HepG2 (cell line): ENCODE measurements around the gene SLC35B2. TPM values are rescaled to one million over a fixed set of nuclear protein-coding genes. Genes with fewer than 3 reads are reported as not detected.

Experiments used
- EEA1 ChIP-seq: sonication (generic); formaldehyde crosslinking; IDR thresholded peaks from 2 replicates; pipeline ENCODE4 v1.5.1; 2020; ENCODE audit warnings: mild to moderate bottlenecking, missing genetic modification reagents, borderline replicate concordance
- EHMT2 ChIP-seq: fragments of 200-600 bp; sonication (generic); IDR thresholded peaks from 2 replicates; pipeline ENCODE4 v1.7.0; 2017; ENCODE audit warnings: antibody characterized with exemption, low read depth, low read length, borderline replicate concordance
- GATAD2A ChIP-seq: IDR thresholded peaks from 2 replicates; pipeline ENCODE4 v1.6.1; 2016
- GTF2F1 ChIP-seq: fragments of 150-350 bp; IDR thresholded peaks from 2 replicates; pipeline ENCODE4 v1.6.1; 2014; ENCODE audit warnings: low read length
- HCFC1 ChIP-seq: fragments of 150-350 bp; IDR thresholded peaks from 2 replicates; pipeline ENCODE4 v1.6.1; 2014; ENCODE audit warnings: low read depth, low read length
- PTBP1 ChIP-seq: fragments of 200-400 bp; formaldehyde crosslinking; IDR thresholded peaks from 2 replicates; pipeline ENCODE4 v1.6.1; 2018; ENCODE audit warnings: low read length, low read depth; ENCODE audit not compliant: poor library complexity, severe bottlenecking
- RCOR2 ChIP-seq: IDR thresholded peaks from 2 replicates; pipeline ENCODE4 v1.6.1; 2016; ENCODE audit warnings: missing biosample characterization, missing genetic modification reagents
- REL ChIP-seq: sonication (generic); formaldehyde crosslinking; conservative IDR thresholded peaks from 2 replicates; pipeline ENCODE4 v1.8.0; 2022; ENCODE audit warnings: mild to moderate bottlenecking, missing genetic modification reagents, moderate library complexity
- TARDBP ChIP-seq: sonication (generic); formaldehyde crosslinking; IDR thresholded peaks from 2 replicates; pipeline ENCODE4 v1.8.0; 2022; ENCODE audit warnings: mild to moderate bottlenecking, missing genetic modification reagents
- ZEB1 ChIP-seq: IDR thresholded peaks from 2 replicates; pipeline ENCODE4 v1.6.1; 2012; ENCODE audit warnings: mild to moderate bottlenecking, low read depth, inconsistent platforms; ENCODE audit not compliant: insufficient replicate concordance
- ZMYM2 ChIP-seq: sonication (generic); formaldehyde crosslinking; IDR thresholded peaks from 2 replicates; pipeline ENCODE4 v1.8.0; 2022; ENCODE audit warnings: mild to moderate bottlenecking, missing genetic modification reagents
- ZNF143 ChIP-seq: sonication (generic); formaldehyde crosslinking; IDR thresholded peaks from 2 replicates; pipeline ENCODE4 v1.4.0; 2020; ENCODE audit warnings: missing genetic modification reagents
- ZNF563 ChIP-seq: sonication (generic); formaldehyde crosslinking; IDR thresholded peaks from 2 replicates; pipeline ENCODE4 v1.8.0; 2022; ENCODE audit warnings: mild to moderate bottlenecking, moderate library complexity, missing genetic modification reagents
- ZNF616 ChIP-seq: sonication (generic); formaldehyde crosslinking; IDR thresholded peaks from 2 replicates; pipeline ENCODE4 v1.5.0; 2020; ENCODE audit warnings: low read depth, mild to moderate bottlenecking, missing genetic modification reagents
- ZZZ3 ChIP-seq: sonication (generic); formaldehyde crosslinking; IDR thresholded peaks from 2 replicates; pipeline ENCODE4 v1.4.0; 2020; ENCODE audit warnings: missing genetic modification reagents, mild to moderate bottlenecking, borderline replicate concordance
- polyA plus RNA-seq, 8 experiments: library from polyadenylated mRNA; depleted of rRNA in 3 of 8; stranded (reverse) in 7 of 8; unstranded in 1 of 8; fragments of >200 nt; fragmentation: Illumina TruSeq in 4 of 8; extraction: Trizol in 4 of 8; gene quantifications; 2 replicates each; pipeline versions ENCODE4 v1.2.1 to v1.2.3, GENCODE V29; 2011 to 2016; ENCODE audit warnings: low read depth in 4 of 8, missing spikeins in 1 of 8, mixed read lengths in 1 of 8; ENCODE audit not compliant: insufficient read depth in 1 of 8
- total RNA-seq, 5 experiments: library from RNA; depleted of rRNA; stranded (reverse); fragments of >200 nt; fragmentation: Illumina TruSeq; extraction: Trizol; gene quantifications; 2 replicates each; pipeline ENCODE4 v1.2.3, GENCODE V29; 2016; ENCODE audit warnings: low read depth in 1 of 5
- TF ChIP-seq, protein P1 (sequence below): sonication (generic); formaldehyde crosslinking; IDR thresholded peaks from 2 replicates; pipeline ENCODE4; 2020; ENCODE audit warnings: missing genetic modification reagents, mild to moderate bottlenecking, borderline replicate concordance
- TF ChIP-seq, protein P2 (sequence below): sonication (generic); formaldehyde crosslinking; IDR thresholded peaks from 2 replicates; pipeline ENCODE4 v1.4.0; 2020; ENCODE audit warnings: missing genetic modification reagents, borderline replicate concordance
- TF ChIP-seq, protein P3 (sequence below): sonication (generic); formaldehyde crosslinking; IDR thresholded peaks from 2 replicates; pipeline ENCODE4 v1.4.0; 2020; ENCODE audit warnings: mild to moderate bottlenecking, missing genetic modification reagents
- TF ChIP-seq, protein P4 (sequence below): sonication (generic); formaldehyde crosslinking; IDR thresholded peaks from 2 replicates; pipeline ENCODE4 v1.4.0; 2020; ENCODE audit warnings: missing genetic modification reagents
- TF ChIP-seq, protein P5 (sequence below): IDR thresholded peaks from 2 replicates; pipeline ENCODE4 v1.6.1; 2016; ENCODE audit warnings: missing genetic modification reagents, missing compliant biosample characterization

The SLC35B2 gene
- total and polyA plus RNA-seq, 2 of the 13 experiments (the other 11 are each of a cell fraction or from before 2014, with no cell fraction given), result 61.1 to 148 TPM

DNA sequence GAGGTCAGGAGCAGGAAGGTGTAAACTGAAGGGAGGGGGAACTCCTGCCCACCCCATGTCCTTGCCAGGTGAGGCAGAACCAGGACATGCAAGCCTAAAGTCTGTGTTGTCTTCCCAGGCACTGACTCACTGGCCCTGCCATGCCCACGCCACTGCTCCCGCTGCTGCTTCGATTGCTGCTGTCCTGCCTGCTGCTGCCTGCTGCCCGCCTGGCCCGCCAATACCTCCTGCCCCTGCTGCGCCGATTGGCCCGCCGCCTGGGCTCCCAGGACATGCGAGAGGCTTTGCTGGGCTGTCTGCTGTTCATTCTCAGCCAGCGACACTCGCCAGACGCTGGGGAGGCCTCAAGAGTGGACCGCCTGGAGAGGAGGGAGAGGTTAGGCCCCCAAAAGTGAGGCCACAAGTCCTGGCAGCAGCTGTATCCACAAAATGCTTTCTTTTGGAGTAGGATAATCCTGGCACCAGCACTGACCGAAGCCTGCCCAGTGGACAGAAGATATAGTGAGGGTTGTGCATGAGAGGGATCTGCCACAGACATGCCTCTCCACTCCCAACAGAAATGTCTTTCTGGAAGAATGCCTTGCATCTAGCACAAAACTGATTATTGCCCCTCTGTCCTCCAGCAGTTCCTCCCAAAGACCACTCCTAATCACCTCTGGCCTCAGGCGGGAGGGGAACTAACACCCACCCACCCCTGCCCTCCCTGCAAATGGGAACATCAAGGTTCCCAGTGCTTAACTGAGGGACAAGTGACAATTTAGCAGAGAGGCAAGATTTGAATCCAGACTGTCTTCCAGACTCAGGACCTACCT, 39.8 kb downstream of the SLC35B2 start (continued):
- TF ChIP-seq, protein P1, sequence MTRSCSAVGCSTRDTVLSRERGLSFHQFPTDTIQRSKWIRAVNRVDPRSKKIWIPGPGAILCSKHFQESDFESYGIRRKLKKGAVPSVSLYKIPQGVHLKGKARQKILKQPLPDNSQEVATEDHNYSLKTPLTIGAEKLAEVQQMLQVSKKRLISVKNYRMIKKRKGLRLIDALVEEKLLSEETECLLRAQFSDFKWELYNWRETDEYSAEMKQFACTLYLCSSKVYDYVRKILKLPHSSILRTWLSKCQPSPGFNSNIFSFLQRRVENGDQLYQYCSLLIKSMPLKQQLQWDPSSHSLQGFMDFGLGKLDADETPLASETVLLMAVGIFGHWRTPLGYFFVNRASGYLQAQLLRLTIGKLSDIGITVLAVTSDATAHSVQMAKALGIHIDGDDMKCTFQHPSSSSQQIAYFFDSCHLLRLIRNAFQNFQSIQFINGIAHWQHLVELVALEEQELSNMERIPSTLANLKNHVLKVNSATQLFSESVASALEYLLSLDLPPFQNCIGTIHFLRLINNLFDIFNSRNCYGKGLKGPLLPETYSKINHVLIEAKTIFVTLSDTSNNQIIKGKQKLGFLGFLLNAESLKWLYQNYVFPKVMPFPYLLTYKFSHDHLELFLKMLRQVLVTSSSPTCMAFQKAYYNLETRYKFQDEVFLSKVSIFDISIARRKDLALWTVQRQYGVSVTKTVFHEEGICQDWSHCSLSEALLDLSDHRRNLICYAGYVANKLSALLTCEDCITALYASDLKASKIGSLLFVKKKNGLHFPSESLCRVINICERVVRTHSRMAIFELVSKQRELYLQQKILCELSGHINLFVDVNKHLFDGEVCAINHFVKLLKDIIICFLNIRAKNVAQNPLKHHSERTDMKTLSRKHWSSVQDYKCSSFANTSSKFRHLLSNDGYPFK (CRISPR knock-in tag), result 0 out of 2 replicates have a peak, but pooled peaks have one; percentile 40
- TF ChIP-seq GTF2F1 (no peak), TARDBP (CRISPR knock-in tag) (no peak), ZNF616 (CRISPR knock-in tag) (0 out of 2 replicates have a peak, but pooled peaks have one; percentile 40), REL (CRISPR knock-in tag) (no peak), EHMT2 (no peak), PTBP1 (no peak), HCFC1 (no peak), ZNF563 (CRISPR knock-in tag) (no peak; the same call in 1 of the 2 replicates), ZZZ3 (CRISPR knock-in tag) (no peak), ZNF143 (CRISPR knock-in tag) (no peak), RCOR2 (CRISPR knock-in tag) (no peak), ZEB1 (no peak), EEA1 (CRISPR knock-in tag) (no peak), ZMYM2 (CRISPR knock-in tag) (no peak), GATAD2A (CRISPR knock-in tag) (peak; percentile 44; the same call in 1 of the 2 replicates)
- TF ChIP-seq, protein P2, sequence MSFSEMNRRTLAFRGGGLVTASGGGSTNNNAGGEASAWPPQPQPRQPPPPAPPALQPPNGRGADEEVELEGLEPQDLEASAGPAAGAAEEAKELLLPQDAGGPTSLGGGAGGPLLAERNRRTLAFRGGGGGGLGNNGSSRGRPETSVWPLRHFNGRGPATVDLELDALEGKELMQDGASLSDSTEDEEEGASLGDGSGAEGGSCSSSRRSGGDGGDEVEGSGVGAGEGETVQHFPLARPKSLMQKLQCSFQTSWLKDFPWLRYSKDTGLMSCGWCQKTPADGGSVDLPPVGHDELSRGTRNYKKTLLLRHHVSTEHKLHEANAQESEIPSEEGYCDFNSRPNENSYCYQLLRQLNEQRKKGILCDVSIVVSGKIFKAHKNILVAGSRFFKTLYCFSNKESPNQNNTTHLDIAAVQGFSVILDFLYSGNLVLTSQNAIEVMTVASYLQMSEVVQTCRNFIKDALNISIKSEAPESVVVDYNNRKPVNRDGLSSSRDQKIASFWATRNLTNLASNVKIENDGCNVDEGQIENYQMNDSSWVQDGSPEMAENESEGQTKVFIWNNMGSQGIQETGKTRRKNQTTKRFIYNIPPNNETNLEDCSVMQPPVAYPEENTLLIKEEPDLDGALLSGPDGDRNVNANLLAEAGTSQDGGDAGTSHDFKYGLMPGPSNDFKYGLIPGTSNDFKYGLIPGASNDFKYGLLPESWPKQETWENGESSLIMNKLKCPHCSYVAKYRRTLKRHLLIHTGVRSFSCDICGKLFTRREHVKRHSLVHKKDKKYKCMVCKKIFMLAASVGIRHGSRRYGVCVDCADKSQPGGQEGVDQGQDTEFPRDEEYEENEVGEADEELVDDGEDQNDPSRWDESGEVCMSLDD (CRISPR knock-in tag), result no peak
- TF ChIP-seq, protein P3, sequence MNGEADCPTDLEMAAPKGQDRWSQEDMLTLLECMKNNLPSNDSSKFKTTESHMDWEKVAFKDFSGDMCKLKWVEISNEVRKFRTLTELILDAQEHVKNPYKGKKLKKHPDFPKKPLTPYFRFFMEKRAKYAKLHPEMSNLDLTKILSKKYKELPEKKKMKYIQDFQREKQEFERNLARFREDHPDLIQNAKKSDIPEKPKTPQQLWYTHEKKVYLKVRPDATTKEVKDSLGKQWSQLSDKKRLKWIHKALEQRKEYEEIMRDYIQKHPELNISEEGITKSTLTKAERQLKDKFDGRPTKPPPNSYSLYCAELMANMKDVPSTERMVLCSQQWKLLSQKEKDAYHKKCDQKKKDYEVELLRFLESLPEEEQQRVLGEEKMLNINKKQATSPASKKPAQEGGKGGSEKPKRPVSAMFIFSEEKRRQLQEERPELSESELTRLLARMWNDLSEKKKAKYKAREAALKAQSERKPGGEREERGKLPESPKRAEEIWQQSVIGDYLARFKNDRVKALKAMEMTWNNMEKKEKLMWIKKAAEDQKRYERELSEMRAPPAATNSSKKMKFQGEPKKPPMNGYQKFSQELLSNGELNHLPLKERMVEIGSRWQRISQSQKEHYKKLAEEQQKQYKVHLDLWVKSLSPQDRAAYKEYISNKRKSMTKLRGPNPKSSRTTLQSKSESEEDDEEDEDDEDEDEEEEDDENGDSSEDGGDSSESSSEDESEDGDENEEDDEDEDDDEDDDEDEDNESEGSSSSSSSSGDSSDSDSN (CRISPR knock-in tag), result peak; percentile 66
- TF ChIP-seq, protein P4, sequence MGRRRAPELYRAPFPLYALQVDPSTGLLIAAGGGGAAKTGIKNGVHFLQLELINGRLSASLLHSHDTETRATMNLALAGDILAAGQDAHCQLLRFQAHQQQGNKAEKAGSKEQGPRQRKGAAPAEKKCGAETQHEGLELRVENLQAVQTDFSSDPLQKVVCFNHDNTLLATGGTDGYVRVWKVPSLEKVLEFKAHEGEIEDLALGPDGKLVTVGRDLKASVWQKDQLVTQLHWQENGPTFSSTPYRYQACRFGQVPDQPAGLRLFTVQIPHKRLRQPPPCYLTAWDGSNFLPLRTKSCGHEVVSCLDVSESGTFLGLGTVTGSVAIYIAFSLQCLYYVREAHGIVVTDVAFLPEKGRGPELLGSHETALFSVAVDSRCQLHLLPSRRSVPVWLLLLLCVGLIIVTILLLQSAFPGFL (CRISPR knock-in tag), result no peak
- TF ChIP-seq, protein P5, sequence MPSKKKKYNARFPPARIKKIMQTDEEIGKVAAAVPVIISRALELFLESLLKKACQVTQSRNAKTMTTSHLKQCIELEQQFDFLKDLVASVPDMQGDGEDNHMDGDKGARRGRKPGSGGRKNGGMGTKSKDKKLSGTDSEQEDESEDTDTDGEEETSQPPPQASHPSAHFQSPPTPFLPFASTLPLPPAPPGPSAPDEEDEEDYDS (CRISPR knock-in tag), result peak; percentile 31; the same call in 1 of the 2 replicates
